ENCODE data around the gene AGMO. TPM values are rescaled to one million over a fixed set of nuclear protein-coding genes. Genes with fewer than 3 reads are reported as not detected.

Gene AGMO
- total RNA-seq, 1 experiment from 2014 or later: 13.2 TPM

DNA sequence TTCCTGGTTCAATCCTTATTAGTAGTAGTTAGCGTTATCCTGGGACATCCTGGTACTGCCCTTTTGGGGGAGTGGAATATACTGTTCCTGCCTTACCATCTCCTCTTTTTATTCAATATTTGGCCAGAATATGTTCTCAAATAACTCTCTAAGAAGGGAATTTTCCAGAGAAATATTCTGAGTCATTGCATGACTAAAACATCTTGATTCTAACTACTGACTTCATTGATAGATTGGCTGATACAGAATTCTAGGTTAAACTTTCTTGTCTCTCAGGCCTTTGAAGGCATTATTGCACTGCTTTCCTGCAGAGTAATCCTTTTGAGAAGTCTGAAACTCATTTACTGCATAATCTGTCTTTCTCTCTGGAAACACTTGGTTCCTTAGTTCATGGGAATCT is 383.8 kb downstream of the AGMO start:
- Mint-ChIP-seq H3K4me3 (ENCODE audit: low read depth, unreplicated experiment) (no peak overlapping the region), H3K27ac (ENCODE audit: unreplicated experiment) (no peak overlapping the region), H3K27me3 (ENCODE audit: unreplicated experiment) (no peaks in the 10 kb centered on the region), H3K4me1 (ENCODE audit: low read depth, unreplicated experiment) (no peaks in the 10 kb centered on the region), H3K9me3 (ENCODE audit: low read depth, unreplicated experiment) (no peaks in the 10 kb centered on the region), H3K36me3 (ENCODE audit: insufficient read depth, unreplicated experiment) (no peaks in the 10 kb centered on the region)
- no peak for DNase-seq
- TF ChIP-seq, protein P1, sequence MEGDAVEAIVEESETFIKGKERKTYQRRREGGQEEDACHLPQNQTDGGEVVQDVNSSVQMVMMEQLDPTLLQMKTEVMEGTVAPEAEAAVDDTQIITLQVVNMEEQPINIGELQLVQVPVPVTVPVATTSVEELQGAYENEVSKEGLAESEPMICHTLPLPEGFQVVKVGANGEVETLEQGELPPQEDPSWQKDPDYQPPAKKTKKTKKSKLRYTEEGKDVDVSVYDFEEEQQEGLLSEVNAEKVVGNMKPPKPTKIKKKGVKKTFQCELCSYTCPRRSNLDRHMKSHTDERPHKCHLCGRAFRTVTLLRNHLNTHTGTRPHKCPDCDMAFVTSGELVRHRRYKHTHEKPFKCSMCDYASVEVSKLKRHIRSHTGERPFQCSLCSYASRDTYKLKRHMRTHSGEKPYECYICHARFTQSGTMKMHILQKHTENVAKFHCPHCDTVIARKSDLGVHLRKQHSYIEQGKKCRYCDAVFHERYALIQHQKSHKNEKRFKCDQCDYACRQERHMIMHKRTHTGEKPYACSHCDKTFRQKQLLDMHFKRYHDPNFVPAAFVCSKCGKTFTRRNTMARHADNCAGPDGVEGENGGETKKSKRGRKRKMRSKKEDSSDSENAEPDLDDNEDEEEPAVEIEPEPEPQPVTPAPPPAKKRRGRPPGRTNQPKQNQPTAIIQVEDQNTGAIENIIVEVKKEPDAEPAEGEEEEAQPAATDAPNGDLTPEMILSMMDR (IDR thresholded peaks at IDR 0.05; ENCODE audit: unreplicated experiment): no peak
- intact Hi-C loops (cut with micrococcal nuclease; ENCODE audit: unreplicated experiment): no loop called here
- BruUV-seq (replicated peaks): no TSS peak
- CTCF ChIA-PET: no interaction called here

DNA sequence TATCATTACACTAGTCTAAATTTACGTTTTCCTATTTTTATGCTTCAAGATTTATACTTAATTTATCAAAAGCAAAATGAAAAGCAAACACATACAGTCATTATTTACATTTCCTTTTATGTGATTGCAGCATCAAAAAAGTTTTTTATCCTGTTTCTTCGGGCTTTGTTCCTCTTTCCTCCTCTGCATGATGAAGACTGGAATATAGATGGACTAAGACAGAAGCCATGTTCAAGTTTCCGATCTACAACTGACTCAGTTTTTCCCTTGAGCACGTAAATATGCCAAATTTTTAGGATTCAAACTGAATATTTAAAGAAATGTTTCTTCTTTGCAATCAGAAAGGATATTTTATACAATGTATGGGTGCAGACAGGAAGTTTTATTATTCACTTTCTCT is 385.7 kb downstream of the AGMO start:
- intact Hi-C loops (cut with micrococcal nuclease; ENCODE audit: unreplicated experiment): no loop called here
- BruUV-seq (replicated peaks): no TSS peak
- no peaks in the 10 kb centered on the region for H3K27me3 Mint-ChIP-seq (ENCODE audit: unreplicated experiment)
- TF ChIP-seq, protein P1 (IDR thresholded peaks at IDR 0.05; ENCODE audit: unreplicated experiment): no peak
- no peaks in the 10 kb centered on the region for H3K36me3 Mint-ChIP-seq (ENCODE audit: insufficient read depth, unreplicated experiment)
- no peaks in the 10 kb centered on the region for H3K9me3 Mint-ChIP-seq (ENCODE audit: low read depth, unreplicated experiment)
- H3K4me3 Mint-ChIP-seq (ENCODE audit: low read depth, unreplicated experiment): no peak overlapping the region
- H3K4me1 Mint-ChIP-seq (ENCODE audit: low read depth, unreplicated experiment): no peaks in the 10 kb centered on the region
- H3K27ac Mint-ChIP-seq (ENCODE audit: unreplicated experiment): no peak overlapping the region
- CTCF ChIA-PET: no interaction called here
- no peak for DNase-seq

DNA sequence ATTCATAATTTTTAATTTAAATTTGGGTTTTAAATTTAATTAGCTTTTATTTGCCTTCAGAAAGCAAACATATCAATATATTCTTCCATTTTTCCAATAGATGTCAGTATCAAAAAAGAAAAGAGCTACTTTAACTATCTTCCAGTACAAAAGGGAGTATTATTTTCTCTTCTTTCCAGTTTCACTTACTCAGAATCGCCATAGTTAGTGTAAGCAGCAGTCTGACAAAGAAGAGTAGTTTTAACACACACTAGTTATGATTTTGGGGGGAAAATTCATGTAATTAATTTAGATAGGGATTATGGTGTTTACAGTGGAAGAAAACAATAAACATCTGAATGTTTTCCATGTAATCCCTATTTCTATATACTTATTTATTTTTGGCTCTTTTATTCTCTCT is 386.7 kb downstream of the AGMO start:
- H3K4me1 Mint-ChIP-seq (ENCODE audit: low read depth, unreplicated experiment): no peaks in the 10 kb centered on the region
- DNase-seq: no peak
- no peaks in the 10 kb centered on the region for H3K9me3 Mint-ChIP-seq (ENCODE audit: low read depth, unreplicated experiment)
- no TSS peak for BruUV-seq (replicated peaks)
- no peaks in the 10 kb centered on the region for H3K36me3 Mint-ChIP-seq (ENCODE audit: insufficient read depth, unreplicated experiment)
- no peak overlapping the region for H3K4me3 Mint-ChIP-seq (ENCODE audit: low read depth, unreplicated experiment)
- H3K27ac Mint-ChIP-seq (ENCODE audit: unreplicated experiment): no peak overlapping the region
- TF ChIP-seq, protein P1 (IDR thresholded peaks at IDR 0.05; ENCODE audit: unreplicated experiment): no peak
- CTCF ChIA-PET: no interaction called here
- H3K27me3 Mint-ChIP-seq (ENCODE audit: unreplicated experiment): no peaks in the 10 kb centered on the region
- intact Hi-C loops (cut with micrococcal nuclease; ENCODE audit: unreplicated experiment): no loop called here

DNA sequence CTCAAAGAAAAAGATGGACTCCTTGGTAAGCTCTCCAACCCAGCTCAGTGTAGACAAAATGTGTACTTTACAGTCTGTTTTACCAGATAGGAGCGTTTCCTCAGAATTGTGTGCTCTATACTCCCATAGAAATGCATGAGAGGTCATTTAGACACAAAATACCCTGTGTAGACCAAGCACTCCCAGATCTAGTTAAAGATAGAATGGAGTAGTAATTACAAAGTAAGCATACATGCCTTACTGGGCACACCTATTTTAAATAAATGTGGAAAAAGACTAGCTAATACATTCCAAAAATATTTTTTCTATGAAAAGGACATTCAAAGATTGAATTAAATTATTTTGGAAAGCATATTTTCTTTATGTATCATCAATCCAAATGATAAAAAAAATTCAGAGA is 387.3 kb downstream of the AGMO start:
- Mint-ChIP-seq H3K27ac (ENCODE audit: unreplicated experiment) (no peak overlapping the region), H3K4me1 (ENCODE audit: low read depth, unreplicated experiment) (no peaks in the 10 kb centered on the region), H3K36me3 (ENCODE audit: insufficient read depth, unreplicated experiment) (no peaks in the 10 kb centered on the region), H3K4me3 (ENCODE audit: low read depth, unreplicated experiment) (no peak overlapping the region), H3K9me3 (ENCODE audit: low read depth, unreplicated experiment) (no peaks in the 10 kb centered on the region), H3K27me3 (ENCODE audit: unreplicated experiment) (no peaks in the 10 kb centered on the region)
- CTCF ChIA-PET: no interaction called here
- intact Hi-C loops (cut with micrococcal nuclease; ENCODE audit: unreplicated experiment): no loop called here
- no peak for DNase-seq
- no TSS peak for BruUV-seq (replicated peaks)
- TF ChIP-seq, protein P1 (IDR thresholded peaks at IDR 0.05; ENCODE audit: unreplicated experiment): no peak

All from Calu3 (cell line).